ENCODE measurements around the gene NFRKB. TPM values are rescaled to one million over a fixed set of nuclear protein-coding genes. Genes with fewer than 3 reads are reported as not detected.

Gene NFRKB
- total RNA-seq, 1 experiment from 2014 or later: 48.2 TPM

GRCh38 chr11:129917231-129917630 is 21.9 kb upstream of the NFRKB start:
- DNase-seq (peak; percentile 60), ATAC-seq (peak; percentile 75)
- Histone ChIP-seq H3K9me2 (replicated peaks; ENCODE audit: low read length) (no peaks in the 10 kb centered on the region), H4K20me1 (ENCODE audit: low read length) (no peaks in the 10 kb centered on the region), H3K9ac (ENCODE audit: low read length) (no peak overlapping the region), H3K79me2 (ENCODE audit: low read length) (no peaks in the 10 kb centered on the region), H2AFZ (ENCODE audit: low read length) (no peak overlapping the region), H3K36me3 (ENCODE audit: low read depth, low read length) (no peaks in the 10 kb centered on the region; the same call in 1 of the 2 replicates), H3K4me1 (ENCODE audit: insufficient read depth, low read length) (no peaks in the 10 kb centered on the region), H3K27ac (ENCODE audit: low read length) (no peak overlapping the region), H3K27me3 (ENCODE audit: low read length) (no peaks in the 10 kb centered on the region), H3K9me3 (ENCODE audit: low read length) (no peaks in the 10 kb centered on the region), H3K4me3 (ENCODE audit: low read length) (no peak overlapping the region), H3F3A (ENCODE audit: low read length, unreplicated experiment) (no peaks in the 10 kb centered on the region), H3K4me2 (ENCODE audit: low read length) (no peak overlapping the region)
- TF ChIP-seq, protein P1, sequence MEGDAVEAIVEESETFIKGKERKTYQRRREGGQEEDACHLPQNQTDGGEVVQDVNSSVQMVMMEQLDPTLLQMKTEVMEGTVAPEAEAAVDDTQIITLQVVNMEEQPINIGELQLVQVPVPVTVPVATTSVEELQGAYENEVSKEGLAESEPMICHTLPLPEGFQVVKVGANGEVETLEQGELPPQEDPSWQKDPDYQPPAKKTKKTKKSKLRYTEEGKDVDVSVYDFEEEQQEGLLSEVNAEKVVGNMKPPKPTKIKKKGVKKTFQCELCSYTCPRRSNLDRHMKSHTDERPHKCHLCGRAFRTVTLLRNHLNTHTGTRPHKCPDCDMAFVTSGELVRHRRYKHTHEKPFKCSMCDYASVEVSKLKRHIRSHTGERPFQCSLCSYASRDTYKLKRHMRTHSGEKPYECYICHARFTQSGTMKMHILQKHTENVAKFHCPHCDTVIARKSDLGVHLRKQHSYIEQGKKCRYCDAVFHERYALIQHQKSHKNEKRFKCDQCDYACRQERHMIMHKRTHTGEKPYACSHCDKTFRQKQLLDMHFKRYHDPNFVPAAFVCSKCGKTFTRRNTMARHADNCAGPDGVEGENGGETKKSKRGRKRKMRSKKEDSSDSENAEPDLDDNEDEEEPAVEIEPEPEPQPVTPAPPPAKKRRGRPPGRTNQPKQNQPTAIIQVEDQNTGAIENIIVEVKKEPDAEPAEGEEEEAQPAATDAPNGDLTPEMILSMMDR (conservative IDR thresholded peaks at IDR 0.05; ENCODE audit: low read depth, low read length): no peak
- TF ChIP-seq EZH2phosphoT487 (IDR thresholded peaks at IDR 0.05; ENCODE audit: borderline replicate concordance, low read length) (no peak), EZH2 (IDR thresholded peaks at IDR 0.05; ENCODE audit: low read length, unreplicated experiment) (no peak)
- BruUV-seq (replicated peaks): no TSS peak
- ChIA-PET POLR2A (ENCODE audit: unreplicated experiment) (no interaction called here), CTCF (no interaction called here)
- intact Hi-C loops (cut with micrococcal nuclease): no loop called here

- H3K27me3 ChIP-seq (ENCODE audit: low read length): no peaks in the 10 kb centered on the region
- H3K9me3 ChIP-seq (ENCODE audit: low read length): no peaks in the 10 kb centered on the region
- H3K79me2 ChIP-seq (ENCODE audit: low read length): no peaks in the 10 kb centered on the region
- 0 out of 2 replicates have a peak overlapping the region, but pooled peaks have one; percentile 6 for H3K9ac ChIP-seq (ENCODE audit: low read length)
- H3K4me3 ChIP-seq (ENCODE audit: low read length): no peak overlapping the region
- peak; percentile 95 for ATAC-seq
- CTCF ChIA-PET: interaction anchor here (0.6 to 1.0 kb wide), 2 partner anchors 143 to 221 kb away, joined by 3 to 5 read pairs; no protein-coding TSS in a partner anchor
- intact Hi-C loops (cut with micrococcal nuclease): no loop called here
- DNase-seq: peak; percentile 43
- POLR2A ChIA-PET (ENCODE audit: unreplicated experiment): no interaction called here
- BruUV-seq (replicated peaks): no TSS peak
- H3K4me2 ChIP-seq (ENCODE audit: low read length): peak overlapping the region; percentile 18; the same call in 1 of the 2 replicates
- peaks cover 3% of the 10 kb centered on the region; the same call in 1 of the 2 replicates for H3K36me3 ChIP-seq (ENCODE audit: low read depth, low read length)
- TF ChIP-seq EZH2phosphoT487 (IDR thresholded peaks at IDR 0.05; ENCODE audit: borderline replicate concordance, low read length) (no peak), EZH2 (IDR thresholded peaks at IDR 0.05; ENCODE audit: low read length, unreplicated experiment) (no peak)
- TF ChIP-seq, protein P1 (conservative IDR thresholded peaks at IDR 0.05; ENCODE audit: low read depth, low read length): no peak
- peaks cover 9% of the 10 kb centered on the region for H3K4me1 ChIP-seq (ENCODE audit: insufficient read depth, low read length)
- no peaks in the 10 kb centered on the region for H4K20me1 ChIP-seq (ENCODE audit: low read length)
- H3K9me2 ChIP-seq (replicated peaks; ENCODE audit: low read length): no peaks in the 10 kb centered on the region
- no peaks in the 10 kb centered on the region for H3F3A ChIP-seq (ENCODE audit: low read length, unreplicated experiment)
- H3K27ac ChIP-seq (ENCODE audit: low read length): peak overlapping the region; percentile 28
- H2AFZ ChIP-seq (ENCODE audit: low read length): peak overlapping the region; percentile 22
Observed at GRCh38 chr11:129911298-129911697, 15.9 kb upstream of the NFRKB start.

DNA sequence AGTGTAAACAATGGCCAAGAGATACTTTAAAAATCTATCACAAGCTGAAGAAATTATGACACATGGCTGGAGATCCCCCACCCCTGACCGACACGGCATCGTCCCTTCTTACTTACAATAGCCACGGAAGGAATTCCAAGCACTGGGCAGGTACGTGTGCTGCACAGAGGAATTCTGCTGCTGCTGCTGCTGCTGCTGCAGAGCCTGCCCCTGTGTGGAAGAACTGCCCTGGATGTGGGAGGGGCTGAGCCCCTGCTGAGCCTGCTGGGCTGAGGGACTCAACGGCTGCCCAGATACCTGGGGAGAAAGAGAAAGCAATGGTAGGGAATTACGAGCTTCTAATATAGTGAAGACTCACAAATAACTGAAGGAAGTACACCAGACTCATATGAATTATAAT is 15.0 kb upstream of the NFRKB start:
- TF ChIP-seq EZH2phosphoT487 (IDR thresholded peaks at IDR 0.05; ENCODE audit: borderline replicate concordance, low read length): no peak
- no peak for ATAC-seq
- no peaks in the 10 kb centered on the region for H3K79me2 ChIP-seq (ENCODE audit: low read length)

More for the DNA sequence above, 15.0 kb upstream of the NFRKB start:
- H3K27ac ChIP-seq (ENCODE audit: low read length): no peak overlapping the region
- intact Hi-C loops (cut with micrococcal nuclease): no loop called here
- ChIA-PET CTCF (no interaction called here), POLR2A (ENCODE audit: unreplicated experiment) (no interaction called here)
- H3K27me3 ChIP-seq (ENCODE audit: low read length): no peaks in the 10 kb centered on the region
- H3F3A ChIP-seq (ENCODE audit: low read length, unreplicated experiment): no peaks in the 10 kb centered on the region
- H3K9ac ChIP-seq (ENCODE audit: low read length): no peak overlapping the region
- no peak overlapping the region for H2AFZ ChIP-seq (ENCODE audit: low read length)
- H4K20me1 ChIP-seq (ENCODE audit: low read length): no peaks in the 10 kb centered on the region
- H3K4me3 ChIP-seq (ENCODE audit: low read length): no peak overlapping the region
- peaks cover 3% of the 10 kb centered on the region; the same call in 1 of the 2 replicates for H3K36me3 ChIP-seq (ENCODE audit: low read depth, low read length)
- no peak overlapping the region for H3K4me2 ChIP-seq (ENCODE audit: low read length)
- no TSS peak for BruUV-seq (replicated peaks)
- peaks cover 9% of the 10 kb centered on the region for H3K4me1 ChIP-seq (ENCODE audit: insufficient read depth, low read length)
- no peaks in the 10 kb centered on the region for H3K9me2 ChIP-seq (replicated peaks; ENCODE audit: low read length)
- H3K9me3 ChIP-seq (ENCODE audit: low read length): no peaks in the 10 kb centered on the region
- no peak for DNase-seq

Measured in PC-3 (cell line).